Uterus (tissue), 2 donors: ENCODE data around the gene MRGPRF.

Experiments
- POLR2A ChIP-seq, 2 donors: fragments of 450-650 bp; IDR thresholded peaks; one replicate each; pipeline ENCODE4 v1.6.1; 2016; ENCODE audit warnings: antibody characterized with exemption in 2 of 2, mild to moderate bottlenecking in 1 of 2, moderate library complexity in 1 of 2
- TF ChIP-seq, protein P1 (sequence below), 4 experiments: fragments of 200-600 bp in 2 of 4; fragments of 450-650 bp in 2 of 4; sonication (generic) in 2 of 4; IDR thresholded peaks; one replicate each; pipeline ENCODE4 v1.5.1; 2016 to 2019; ENCODE audit warnings: antibody characterized with exemption in 4 of 4, mild to moderate bottlenecking in 2 of 4, moderate library complexity in 1 of 4

DNA sequence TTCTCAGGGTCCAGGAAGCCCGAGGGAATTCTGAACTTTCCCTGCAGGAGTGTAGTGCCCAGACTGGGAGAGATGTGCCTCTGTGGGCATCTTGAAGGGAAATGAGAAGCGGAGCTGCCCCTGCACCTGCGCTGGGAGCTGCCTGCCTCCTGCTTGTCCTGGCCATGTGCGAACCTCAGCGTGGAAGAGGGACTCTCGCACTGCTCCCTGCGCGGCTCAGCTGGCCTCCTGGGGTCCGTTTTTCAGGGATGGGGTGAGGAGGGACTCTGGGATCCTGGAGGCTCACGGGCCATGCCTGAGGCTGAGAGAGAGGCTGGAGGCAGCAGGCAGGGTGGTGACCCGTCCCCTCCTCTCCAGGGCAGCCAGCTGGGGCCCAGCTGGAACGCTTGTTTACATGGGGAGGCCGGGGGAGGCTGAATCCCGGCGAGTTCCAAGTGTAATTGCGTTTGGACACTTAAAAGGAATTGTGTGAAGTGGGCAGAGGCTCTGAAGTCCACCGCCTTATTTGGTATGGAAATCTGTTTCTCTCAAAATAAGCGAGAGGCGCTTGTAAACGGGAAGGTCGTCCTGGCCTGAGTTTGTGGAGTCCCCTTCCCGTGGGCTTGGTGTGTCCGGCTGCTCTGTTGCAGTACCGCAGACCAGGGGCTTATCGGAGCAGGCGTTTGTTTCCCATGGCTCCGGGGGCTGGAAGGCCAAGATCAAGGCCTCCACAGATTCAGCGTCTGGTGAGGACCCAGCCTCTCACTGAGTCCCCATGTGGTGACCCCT, 1.2 kb upstream of the MRGPRF start:
- peak; percentile 65 for TF ChIP-seq POLR2A (IDR thresholded peaks at IDR 0.05)
- TF ChIP-seq, protein P1, sequence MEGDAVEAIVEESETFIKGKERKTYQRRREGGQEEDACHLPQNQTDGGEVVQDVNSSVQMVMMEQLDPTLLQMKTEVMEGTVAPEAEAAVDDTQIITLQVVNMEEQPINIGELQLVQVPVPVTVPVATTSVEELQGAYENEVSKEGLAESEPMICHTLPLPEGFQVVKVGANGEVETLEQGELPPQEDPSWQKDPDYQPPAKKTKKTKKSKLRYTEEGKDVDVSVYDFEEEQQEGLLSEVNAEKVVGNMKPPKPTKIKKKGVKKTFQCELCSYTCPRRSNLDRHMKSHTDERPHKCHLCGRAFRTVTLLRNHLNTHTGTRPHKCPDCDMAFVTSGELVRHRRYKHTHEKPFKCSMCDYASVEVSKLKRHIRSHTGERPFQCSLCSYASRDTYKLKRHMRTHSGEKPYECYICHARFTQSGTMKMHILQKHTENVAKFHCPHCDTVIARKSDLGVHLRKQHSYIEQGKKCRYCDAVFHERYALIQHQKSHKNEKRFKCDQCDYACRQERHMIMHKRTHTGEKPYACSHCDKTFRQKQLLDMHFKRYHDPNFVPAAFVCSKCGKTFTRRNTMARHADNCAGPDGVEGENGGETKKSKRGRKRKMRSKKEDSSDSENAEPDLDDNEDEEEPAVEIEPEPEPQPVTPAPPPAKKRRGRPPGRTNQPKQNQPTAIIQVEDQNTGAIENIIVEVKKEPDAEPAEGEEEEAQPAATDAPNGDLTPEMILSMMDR (IDR thresholded peaks at IDR 0.05): no peak
